Iris pigment epithelial cell (primary cell): ENCODE measurements around the gene COG5.
A peak's percentile ranks its signal among the peaks of the same experiment; 100 is the strongest.
"Not testable (repeated sequence)": the region's sequence is repeated elsewhere in the genome, so short reads cannot be mapped to it uniquely, and the experiment has no call there.

Experiments used
- DNase-seq: peaks from one replicate; pipeline ENCODE4 v3.0.0-alpha.2; 2011; ENCODE audit warnings: low read depth

The COG5 gene

GRCh38 chr7:107155726-107156125 is 408.0 kb downstream of the COG5 start:
- DNase-seq: not testable (repeated sequence)

- no peak for DNase-seq
Observed at GRCh38 chr7:107154826-107155225, 408.9 kb downstream of the COG5 start.

- peak; percentile 73 for DNase-seq
Observed at GRCh38 chr7:107152011-107152410, 411.7 kb downstream of the COG5 start.
